CD4-positive, alpha-beta T cell treated with Interleukin-21 for 1 hour (primary cell): Measurements from ENCODE around the gene ZNF148.

Experiments used
- DNase-seq: peaks from one replicate; pipeline ENCODE4 v3.0.0-alpha.2; 2020

Gene ZNF148

GRCh38 chr3:125324341-125324740, 50.8 kb downstream of the ZNF148 start:
- no peak for DNase-seq

- no peak for DNase-seq
Measured at GRCh38 chr3:125322917-125323316, 52.2 kb downstream of the ZNF148 start.

GRCh38 chr3:125322166-125322565, 53.0 kb downstream of the ZNF148 start:
- no peak for DNase-seq

DNA sequence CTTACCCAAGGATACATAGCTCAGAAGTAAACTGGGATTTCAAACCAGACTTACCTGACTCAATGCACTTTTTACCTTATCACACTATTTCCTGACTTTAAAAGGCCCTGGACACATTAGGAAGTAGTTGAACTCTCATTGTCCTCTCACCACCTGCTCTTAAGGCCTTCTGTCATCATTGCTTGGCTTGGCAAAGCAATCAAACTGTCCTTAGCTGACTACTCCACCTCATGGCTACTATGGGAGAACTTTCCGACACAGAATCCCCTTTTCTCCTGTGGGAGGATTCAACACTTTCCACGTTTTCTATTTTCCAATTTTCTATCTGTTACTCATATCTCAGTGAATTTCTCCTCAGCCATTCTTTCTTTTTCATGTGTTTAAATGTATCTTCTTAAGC, 55.4 kb downstream of the ZNF148 start:
- no peak for DNase-seq

GRCh38 chr3:125318871-125319270, 56.3 kb downstream of the ZNF148 start:
- no peak for DNase-seq

GRCh38 chr3:125318167-125318865, 56.8 kb downstream of the ZNF148 start:
- no peak for DNase-seq

DNA sequence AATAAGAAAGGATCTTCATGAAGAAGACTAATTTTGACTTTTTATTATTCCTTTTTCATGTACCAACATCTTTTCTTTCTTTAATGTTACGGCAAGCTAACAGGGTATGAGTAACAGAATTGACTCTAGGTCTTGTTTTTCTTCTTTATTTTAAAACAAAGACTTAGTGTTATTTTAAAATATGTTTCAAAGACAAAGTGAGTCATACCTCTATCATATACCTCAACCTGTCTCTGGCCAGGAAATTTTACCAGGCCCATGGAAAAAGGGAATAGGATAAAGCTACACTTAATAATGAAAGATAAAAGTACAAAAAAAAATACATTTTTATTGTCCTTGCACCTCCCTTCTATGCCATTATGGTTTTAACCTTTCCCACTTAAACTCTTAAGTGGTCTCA, 57.4 kb downstream of the ZNF148 start:
- no peak for DNase-seq

GRCh38 chr3:125316949-125317348, 58.2 kb downstream of the ZNF148 start:
- no peak for DNase-seq

GRCh38 chr3:125316246-125316645, 58.9 kb downstream of the ZNF148 start:
- no peak for DNase-seq

DNA sequence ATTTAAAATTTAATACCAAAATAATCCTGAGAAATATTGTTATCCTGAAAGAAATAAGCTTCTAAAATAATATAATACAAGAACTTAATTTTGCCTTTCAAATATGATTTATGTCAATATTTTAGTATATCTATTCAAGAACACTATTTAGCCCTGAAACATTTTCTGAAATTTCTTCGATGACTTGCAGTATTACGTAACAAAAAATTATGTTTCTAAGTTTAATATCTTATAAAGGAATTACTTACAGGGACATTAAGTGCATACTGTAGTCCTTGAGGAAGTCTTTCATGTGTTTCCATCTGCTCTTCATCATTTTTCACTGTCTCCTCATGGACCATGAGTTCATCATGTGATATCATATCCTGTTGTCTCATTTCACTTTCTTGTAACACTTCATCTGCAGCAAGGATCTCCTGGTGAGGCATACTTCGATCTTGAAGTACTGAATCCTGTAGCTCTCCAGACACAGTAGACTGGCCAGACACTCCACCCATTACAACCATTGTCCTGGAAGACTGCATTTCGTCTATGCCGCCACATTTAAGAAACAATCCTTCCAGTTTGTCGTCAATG, 62.0 kb downstream of the ZNF148 start:
- DNase-seq = no peak

DNA sequence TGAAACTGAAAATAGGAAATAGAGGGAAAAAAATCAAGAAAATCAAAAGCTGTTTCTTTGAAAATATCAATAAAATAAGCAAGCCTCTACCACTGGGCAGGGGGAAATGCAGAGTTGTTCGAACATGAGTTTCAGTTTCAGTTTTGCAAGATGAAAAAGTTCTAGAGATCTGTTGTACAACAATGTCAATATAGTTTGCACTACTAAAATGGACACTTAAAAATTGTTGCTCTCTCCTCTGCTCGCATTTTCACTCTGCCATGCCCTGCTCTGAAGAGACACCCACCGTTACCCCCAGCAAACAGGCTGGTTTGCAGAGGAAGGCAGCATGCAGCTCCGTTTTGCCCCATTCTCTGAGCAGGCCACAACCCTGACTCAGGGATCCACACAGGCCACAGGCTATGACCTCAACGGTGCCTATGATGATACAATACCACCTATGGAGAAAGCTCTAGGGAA, 64.5 kb downstream of the ZNF148 start:
- DNase-seq = peak; percentile 46

DNA sequence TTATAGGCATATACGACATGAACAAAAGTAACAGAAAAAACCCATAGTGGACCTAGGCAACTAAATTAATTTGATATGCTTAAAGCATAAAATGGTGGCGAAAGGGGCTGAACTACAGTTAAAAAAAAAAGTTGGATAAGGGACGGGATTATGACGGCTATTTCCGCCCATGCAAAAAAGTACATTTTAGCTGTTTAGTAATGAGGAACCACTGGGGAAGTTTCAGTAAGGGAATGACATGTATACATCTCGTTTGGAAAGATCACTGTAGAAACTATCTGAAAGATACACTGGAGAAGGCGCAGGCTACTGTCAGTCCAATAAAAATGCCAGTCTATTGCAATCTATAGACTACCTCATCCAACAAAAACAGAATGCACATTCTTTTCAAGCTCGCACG, 65.6 kb downstream of the ZNF148 start:
- DNase-seq = no peak

DNA sequence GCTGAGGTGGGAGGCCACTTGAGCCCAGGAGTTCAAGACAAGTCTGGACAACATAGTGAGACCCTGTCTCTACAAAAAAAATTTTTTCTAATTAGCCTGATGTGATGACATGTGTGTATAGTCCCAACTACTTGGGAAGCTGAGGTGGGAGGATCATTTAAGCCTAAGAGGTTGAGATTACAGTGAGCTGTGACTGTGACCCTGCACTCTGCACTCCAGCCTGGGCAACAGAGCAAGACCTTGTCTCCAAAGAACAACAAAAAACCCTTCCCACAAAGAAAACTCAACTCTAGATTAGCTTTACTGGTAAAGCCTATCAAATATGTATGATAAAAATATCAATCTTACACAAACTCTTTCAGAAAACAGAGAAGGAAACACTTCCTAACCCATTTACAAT, 68.5 kb downstream of the ZNF148 start:
- DNase-seq = no peak

DNA sequence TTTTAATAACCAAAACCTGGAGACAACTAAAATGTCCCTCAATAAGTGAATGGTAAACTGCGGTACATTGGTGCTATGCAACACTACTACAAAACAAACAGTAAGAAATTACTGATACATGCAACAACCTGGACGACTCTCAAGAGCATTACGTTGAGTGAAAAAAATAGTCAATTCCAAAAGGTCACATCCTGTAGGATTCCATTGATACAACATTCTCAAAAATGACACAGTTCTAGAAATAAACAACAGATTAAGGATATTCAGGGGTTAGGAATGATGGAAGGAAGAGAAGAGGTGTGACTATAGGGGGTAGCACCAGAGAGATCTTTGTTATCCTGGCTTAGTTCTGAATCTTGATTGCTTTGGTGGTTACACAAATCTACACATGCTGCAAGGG, 72.2 kb downstream of the ZNF148 start:
- DNase-seq = no peak

DNA sequence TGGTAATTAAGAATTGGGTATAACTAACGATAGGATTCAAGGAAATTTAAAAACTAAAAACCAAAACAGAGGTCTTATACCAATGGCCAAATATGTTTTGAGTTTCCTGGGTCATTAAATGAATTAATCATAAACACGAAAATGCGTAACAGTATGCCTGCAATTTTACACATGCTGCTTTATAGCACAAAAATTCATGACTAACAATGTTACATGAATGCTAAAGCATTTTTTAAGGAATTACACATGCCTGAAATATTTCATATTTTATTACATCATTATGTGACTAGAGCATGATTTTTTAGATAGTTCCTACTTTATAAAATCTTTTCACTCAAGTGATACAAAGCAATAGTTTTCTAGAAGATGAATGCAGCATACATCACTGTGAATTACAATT, 74.7 kb downstream of the ZNF148 start:
- DNase-seq = no peak

- DNase-seq = no peak
Measured at GRCh38 chr3:125294411-125294810, 80.7 kb downstream of the ZNF148 start.

- no peak for DNase-seq
Measured at GRCh38 chr3:125292015-125292414, 83.1 kb downstream of the ZNF148 start.

- no peak for DNase-seq
Measured at GRCh38 chr3:125289429-125289981, 85.6 kb downstream of the ZNF148 start.

- DNase-seq = no peak
Measured at GRCh38 chr3:125287248-125287647, 87.9 kb downstream of the ZNF148 start.

GRCh38 chr3:125281381-125281780, 93.7 kb downstream of the ZNF148 start:
- no peak for DNase-seq

DNA sequence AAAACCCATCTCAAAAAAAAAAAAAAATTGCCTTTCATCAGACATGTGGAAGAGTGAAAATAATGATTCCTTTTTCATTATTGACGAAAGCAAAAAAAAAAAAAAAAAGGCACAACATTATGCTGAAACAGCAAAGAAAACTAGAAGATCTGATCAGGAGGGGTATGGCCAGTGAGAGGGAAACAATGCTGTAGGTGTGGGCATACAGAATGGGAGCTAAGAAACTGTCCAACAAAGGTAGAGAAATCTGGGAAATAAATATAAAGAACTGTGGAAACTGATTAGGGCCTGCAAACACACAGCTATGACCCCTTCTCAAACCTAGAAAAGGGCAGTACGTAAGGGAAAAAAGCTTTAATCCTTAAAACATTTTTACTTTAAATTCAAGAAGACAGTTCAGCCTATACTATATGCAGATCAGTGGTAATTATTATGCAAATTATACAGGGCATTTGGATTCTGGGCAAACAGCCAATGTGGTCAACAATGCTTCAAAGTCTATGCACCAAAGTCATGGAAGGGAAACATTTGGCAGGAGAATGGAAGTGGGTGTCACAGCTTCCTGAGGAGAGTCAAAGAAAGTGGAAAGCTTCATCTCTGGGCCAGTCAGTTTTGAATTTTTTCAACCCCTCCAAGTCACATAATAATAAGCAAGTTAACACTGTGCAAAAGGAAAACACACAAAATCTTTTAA, 94.3 kb downstream of the ZNF148 start:
- DNase-seq = no peak

DNA sequence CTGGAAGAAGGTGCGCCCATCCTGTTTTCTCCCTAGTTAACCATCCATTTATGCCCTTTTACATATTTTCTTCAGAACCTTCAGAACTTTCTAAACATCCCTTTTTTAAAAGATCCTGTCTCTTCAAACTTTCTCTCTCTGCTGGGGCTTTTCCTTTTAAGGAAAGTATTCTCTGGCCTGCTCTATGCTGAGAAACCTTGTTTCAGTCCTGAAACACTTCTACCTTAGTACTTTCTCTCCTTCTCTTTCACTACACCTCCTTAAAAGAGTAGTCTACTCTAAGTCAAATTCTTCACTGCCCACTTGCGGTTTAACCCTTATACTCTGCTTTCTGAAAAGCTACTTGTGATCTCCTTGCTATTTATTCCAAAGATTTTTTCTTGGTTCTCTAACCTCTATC, 97.0 kb downstream of the ZNF148 start:
- DNase-seq = no peak

DNA sequence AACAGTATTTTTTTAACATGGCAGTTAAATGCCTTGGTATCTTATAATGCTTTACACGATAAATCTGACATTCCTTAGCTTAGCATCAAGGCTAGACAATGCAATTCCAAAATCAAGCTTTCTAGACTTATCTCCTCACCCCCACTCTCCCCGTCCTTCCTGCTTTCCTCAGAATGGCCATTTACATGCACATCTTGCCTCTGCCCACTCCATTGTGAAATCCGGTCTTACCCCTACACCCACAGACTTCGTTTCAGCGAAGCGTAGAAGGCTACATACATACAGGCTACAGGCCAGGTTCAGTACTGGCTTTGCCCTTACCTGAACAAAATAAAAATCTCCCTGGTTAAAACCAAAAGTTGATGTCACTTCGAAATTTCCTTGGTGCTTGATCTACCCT, 104.0 kb downstream of the ZNF148 start:
- no peak for DNase-seq

- no peak for DNase-seq
Measured at GRCh38 chr3:125267460-125267859, 107.7 kb downstream of the ZNF148 start.
